ENCODE data around the gene C9orf153.

DNA sequence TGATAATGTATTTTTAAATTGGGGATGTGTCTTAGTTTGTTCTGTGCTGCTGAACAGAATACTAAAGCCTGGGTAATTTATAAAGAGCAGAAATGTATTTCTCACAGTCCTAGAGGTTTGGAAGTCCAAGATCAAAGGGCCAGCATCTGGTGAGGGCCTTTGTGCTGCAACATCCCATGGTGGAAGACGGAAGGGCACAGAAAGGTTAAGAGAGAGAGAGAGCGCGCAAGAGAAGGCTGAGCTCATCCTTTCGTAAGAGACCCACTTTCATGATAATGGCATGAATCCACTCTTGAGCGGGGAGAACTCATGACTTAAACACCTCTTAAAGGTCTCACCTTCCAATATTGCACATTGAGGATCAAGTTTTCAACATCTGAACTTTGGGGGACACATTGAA is 81.0 kb downstream of the C9orf153 start:
- TF ChIP-seq, protein P1, sequence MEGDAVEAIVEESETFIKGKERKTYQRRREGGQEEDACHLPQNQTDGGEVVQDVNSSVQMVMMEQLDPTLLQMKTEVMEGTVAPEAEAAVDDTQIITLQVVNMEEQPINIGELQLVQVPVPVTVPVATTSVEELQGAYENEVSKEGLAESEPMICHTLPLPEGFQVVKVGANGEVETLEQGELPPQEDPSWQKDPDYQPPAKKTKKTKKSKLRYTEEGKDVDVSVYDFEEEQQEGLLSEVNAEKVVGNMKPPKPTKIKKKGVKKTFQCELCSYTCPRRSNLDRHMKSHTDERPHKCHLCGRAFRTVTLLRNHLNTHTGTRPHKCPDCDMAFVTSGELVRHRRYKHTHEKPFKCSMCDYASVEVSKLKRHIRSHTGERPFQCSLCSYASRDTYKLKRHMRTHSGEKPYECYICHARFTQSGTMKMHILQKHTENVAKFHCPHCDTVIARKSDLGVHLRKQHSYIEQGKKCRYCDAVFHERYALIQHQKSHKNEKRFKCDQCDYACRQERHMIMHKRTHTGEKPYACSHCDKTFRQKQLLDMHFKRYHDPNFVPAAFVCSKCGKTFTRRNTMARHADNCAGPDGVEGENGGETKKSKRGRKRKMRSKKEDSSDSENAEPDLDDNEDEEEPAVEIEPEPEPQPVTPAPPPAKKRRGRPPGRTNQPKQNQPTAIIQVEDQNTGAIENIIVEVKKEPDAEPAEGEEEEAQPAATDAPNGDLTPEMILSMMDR (conservative IDR thresholded peaks at IDR 0.05; ENCODE audit: low read depth, low read length) = no peak
- TF ChIP-seq EZH2phosphoT487 (IDR thresholded peaks at IDR 0.05; ENCODE audit: borderline replicate concordance, low read length) = no peak

All from PC-3 (cell line).